Glutamatergic neuron (in vitro differentiated cells): ENCODE results near the gene GRB7. TPM values are rescaled to one million over a fixed set of nuclear protein-coding genes. Genes with fewer than 3 reads are reported as not detected.

Experiments used
- DNase-seq: peaks from one replicate; pipeline ENCODE4 v3.0.0; 2022
- H3K27ac Mint-ChIP-seq: one replicate; pipeline ENCODE4 v1.8.0; 2020; ENCODE audit warnings: mild to moderate bottlenecking, mixed read lengths, inconsistent platforms; ENCODE audit not compliant: unreplicated experiment
- H3K27me3 Mint-ChIP-seq: one replicate; pipeline ENCODE4 v1.8.0; 2020; ENCODE audit warnings: mild to moderate bottlenecking, moderate library complexity, mixed read lengths, inconsistent platforms; ENCODE audit not compliant: unreplicated experiment
- H3K36me3 Mint-ChIP-seq: one replicate; pipeline ENCODE4 v1.8.0; 2020; ENCODE audit warnings: mild to moderate bottlenecking, mixed read lengths, inconsistent platforms; ENCODE audit not compliant: unreplicated experiment
- H3K4me1 Mint-ChIP-seq: one replicate; pipeline ENCODE4 v1.8.0; 2020; ENCODE audit warnings: mild to moderate bottlenecking, low read depth, mixed read lengths, inconsistent platforms; ENCODE audit not compliant: unreplicated experiment
- H3K4me3 Mint-ChIP-seq: one replicate; pipeline ENCODE4 v1.8.0; 2020; ENCODE audit warnings: mild to moderate bottlenecking, mixed read lengths, inconsistent platforms; ENCODE audit not compliant: unreplicated experiment
- H3K9me3 Mint-ChIP-seq: one replicate; pipeline ENCODE4 v1.8.0; 2020; ENCODE audit warnings: mild to moderate bottlenecking, moderate library complexity, mixed read lengths, inconsistent platforms; ENCODE audit not compliant: unreplicated experiment
- total RNA-seq: library from RNA; stranded (reverse); fragmentation: NEBNext Ultra II Directional; extraction: Animal tissue kit (Norgen Biotek cat#: 25700); gene quantifications from one replicate; pipeline ENCODE4 v1.2.1, GENCODE V29; 2021; ENCODE audit not compliant: unreplicated experiment
- TF ChIP-seq, protein P1 (sequence below): fragments of 200-600 bp; sonication (generic); IDR thresholded peaks from one replicate; pipeline ENCODE4 v1.5.0; 2021; ENCODE audit not compliant: partially characterized antibody, unreplicated experiment

The GRB7 gene
- total RNA-seq, 1 donor from 2014 or later, result not detected

DNA sequence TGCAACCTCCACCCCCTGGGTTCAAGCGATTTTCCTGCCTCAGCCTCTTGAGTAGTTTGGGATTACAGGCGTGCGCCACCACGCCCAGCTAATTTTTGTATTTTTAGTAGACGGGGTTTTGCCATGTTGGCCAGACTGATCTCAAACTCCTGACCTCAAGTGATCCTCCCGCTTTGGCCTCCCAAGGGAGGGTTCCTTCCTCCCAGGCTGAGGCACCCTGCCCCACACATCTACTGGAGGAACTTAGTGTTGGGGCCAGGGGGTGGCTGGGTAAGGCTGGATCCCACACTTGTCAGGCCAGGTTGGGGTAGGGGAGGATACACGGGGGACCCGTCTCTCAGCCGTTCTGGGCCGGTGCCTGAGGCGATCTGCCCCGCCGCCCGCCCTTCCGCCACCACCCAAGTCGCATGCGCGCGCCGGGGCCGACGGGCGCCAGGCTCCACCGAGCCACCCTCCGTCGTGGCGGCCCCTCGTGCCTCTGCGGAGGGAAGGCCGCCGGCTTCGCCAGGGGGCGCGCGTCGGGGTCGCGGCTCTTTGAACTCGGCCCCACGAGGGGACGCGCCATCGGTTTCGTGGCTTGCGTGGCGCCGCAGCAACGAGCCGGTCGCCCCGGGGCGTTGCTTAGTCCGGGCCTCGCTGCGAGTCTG lies 15.9 kb downstream of the GRB7 start:
- Mint-ChIP-seq H3K27me3 (peaks cover 9% of the 10 kb centered on the region), H3K36me3 (no peaks in the 10 kb centered on the region), H3K4me3 (peak overlapping the region; percentile 59), H3K27ac (no peak overlapping the region), H3K9me3 (peaks cover 1% of the 10 kb centered on the region), H3K4me1 (peaks cover 2% of the 10 kb centered on the region)
- TF ChIP-seq, protein P1, sequence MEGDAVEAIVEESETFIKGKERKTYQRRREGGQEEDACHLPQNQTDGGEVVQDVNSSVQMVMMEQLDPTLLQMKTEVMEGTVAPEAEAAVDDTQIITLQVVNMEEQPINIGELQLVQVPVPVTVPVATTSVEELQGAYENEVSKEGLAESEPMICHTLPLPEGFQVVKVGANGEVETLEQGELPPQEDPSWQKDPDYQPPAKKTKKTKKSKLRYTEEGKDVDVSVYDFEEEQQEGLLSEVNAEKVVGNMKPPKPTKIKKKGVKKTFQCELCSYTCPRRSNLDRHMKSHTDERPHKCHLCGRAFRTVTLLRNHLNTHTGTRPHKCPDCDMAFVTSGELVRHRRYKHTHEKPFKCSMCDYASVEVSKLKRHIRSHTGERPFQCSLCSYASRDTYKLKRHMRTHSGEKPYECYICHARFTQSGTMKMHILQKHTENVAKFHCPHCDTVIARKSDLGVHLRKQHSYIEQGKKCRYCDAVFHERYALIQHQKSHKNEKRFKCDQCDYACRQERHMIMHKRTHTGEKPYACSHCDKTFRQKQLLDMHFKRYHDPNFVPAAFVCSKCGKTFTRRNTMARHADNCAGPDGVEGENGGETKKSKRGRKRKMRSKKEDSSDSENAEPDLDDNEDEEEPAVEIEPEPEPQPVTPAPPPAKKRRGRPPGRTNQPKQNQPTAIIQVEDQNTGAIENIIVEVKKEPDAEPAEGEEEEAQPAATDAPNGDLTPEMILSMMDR, result no peak
- peak; percentile 56 for DNase-seq

DNA sequence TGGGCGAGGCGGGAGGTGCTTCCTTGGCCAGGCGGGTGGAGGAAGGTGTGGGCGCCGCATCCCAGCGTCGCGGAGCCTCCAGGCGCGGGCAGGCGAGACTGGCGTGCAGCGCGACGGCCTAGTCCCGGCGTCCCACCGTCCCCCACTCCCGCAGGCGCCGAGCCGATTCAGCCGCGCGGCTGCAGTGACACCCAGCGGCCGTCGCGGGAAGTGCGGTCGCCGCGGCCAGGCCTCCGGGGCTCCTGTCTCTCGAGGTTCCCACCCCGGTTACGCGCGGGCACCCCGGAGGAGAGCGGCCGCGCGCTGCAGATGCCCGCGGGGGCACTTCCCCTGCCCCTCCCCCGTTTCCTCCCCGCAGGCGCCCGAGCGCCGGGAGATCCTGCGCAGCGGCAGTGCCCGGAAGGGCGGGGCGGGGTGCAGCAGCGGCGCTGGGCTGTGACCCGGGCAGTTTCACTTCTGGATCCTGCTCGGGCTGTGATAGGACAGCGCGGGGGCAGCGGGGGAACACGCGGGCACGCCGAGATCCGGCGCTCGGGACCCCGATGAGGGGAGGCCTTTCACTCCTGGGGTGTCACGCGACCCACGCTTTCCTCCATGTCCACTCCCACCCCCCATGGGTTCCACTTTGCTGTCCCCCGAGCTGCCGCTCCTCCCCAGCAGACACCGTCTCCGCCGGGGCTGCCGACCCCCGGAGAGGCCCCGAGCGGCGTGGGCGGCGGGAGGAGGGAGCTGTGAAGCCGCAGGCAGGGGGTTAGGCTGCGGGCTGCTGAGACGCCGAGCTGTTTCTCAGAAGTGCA lies 16.6 kb downstream of the GRB7 start:
- peaks cover 2% of the 10 kb centered on the region for H3K4me1 Mint-ChIP-seq
- peak; percentile 87 for DNase-seq
- H3K36me3 Mint-ChIP-seq, result no peaks in the 10 kb centered on the region
- no peak overlapping the region for H3K4me3 Mint-ChIP-seq
- H3K27me3 Mint-ChIP-seq, result peaks cover 9% of the 10 kb centered on the region
- no peak overlapping the region for H3K27ac Mint-ChIP-seq
- peaks cover 1% of the 10 kb centered on the region for H3K9me3 Mint-ChIP-seq
- TF ChIP-seq, protein P1, result peak; percentile 99

DNA sequence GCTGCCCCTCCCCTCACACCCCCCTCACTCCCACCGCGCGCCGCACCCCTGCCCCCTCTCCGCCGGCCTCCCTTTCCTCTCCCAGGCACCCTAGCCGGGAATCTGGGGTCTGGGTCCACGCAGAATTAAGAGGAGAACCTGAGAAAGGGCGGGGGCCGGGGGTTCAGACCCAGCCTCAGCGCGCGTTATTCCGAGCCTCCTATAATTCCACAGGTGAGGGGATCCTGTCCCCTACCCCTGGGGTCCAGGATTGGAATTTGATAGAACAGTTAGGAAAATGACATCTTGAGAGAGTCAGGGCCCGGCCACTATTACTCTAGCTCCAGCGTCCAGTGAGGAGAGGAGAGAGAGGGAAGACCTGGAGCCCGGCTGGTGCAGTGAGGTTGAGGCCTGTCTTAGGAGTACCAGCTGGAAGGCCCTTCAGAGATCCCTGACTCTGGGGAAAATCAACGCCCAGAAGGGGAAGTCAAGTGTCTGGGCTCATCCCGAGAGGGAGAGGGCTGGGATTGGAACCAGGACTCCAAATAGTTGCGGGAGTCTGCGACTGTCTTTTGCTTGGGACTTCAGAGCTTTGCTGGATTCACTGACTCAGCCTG lies 17.3 kb downstream of the GRB7 start:
- no peak overlapping the region for H3K27ac Mint-ChIP-seq
- H3K27me3 Mint-ChIP-seq, result peaks cover 9% of the 10 kb centered on the region
- no peak for DNase-seq
- peaks cover 4% of the 10 kb centered on the region for H3K9me3 Mint-ChIP-seq
- peaks cover 2% of the 10 kb centered on the region for H3K4me1 Mint-ChIP-seq
- H3K36me3 Mint-ChIP-seq, result no peaks in the 10 kb centered on the region
- TF ChIP-seq, protein P1, result no peak
- H3K4me3 Mint-ChIP-seq, result peak overlapping the region; percentile 25

DNA sequence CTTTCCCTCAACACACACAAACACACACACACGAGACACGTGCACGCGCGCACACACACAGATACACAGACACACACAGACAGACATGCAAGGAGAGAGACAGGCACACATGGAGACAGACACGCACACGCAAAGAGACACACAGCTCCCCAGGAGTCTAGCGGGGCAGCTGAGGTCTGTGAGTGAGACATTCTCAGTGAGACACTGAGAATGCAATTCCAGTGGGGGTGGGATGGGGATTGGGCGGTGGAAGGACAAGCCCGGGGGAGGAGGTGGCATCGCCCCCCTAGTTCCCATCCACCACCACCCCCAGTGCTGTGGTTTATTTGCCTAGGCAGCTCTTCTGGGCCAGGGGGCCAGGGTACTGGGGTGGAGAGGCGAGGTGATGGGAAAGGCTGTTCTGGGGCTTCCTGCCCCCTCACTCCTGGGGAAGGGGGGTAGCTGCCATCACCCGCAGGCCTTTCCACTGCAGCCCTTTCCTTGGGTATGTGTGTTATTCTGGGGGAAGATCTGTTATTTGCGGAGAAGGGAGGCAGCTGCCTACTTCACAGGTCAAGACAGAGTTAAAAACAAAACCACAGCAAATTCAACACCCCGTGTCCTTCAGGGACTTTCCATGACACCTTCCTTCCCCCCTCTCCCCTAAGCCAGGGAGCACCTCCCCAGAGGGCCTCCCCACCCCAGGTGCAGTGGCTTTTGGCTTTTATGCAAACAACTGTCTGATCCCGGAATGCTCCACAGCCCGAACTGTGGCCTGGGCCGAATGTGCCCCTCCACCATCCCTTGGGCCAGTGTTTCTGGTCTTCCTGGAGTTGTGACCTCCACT lies 18.0 kb downstream of the GRB7 start:
- Mint-ChIP-seq H3K27ac (no peak overlapping the region), H3K27me3 (peaks cover 9% of the 10 kb centered on the region), H3K4me1 (no peaks in the 10 kb centered on the region)

More for the DNA sequence above, 18.0 kb downstream of the GRB7 start:
- DNase-seq, result no peak
- Mint-ChIP-seq H3K9me3 (peaks cover 4% of the 10 kb centered on the region), H3K4me3 (peak overlapping the region; percentile 47), H3K36me3 (no peaks in the 10 kb centered on the region)
- TF ChIP-seq, protein P1, result no peak
